HCT116 (cell line): ENCODE measurements around the gene PDE4A. TPM values are rescaled to one million over a fixed set of nuclear protein-coding genes. Genes with fewer than 3 reads are reported as not detected.

Experiments
- ATAC-seq: fragments of 200-7000 bp; cut with Tn5 transposase; 2 replicates; pipeline ENCODE4 v1.9.1; 2020; ENCODE audit warnings: mild to moderate bottlenecking, moderate library complexity
- BruUV-seq: library from RNA; stranded (reverse); fragments of 400-500 nt; replicated peaks from 2 replicates; lab custom pipeline; 2021; lab: Mats Ljungman, UMichigan
- CTCF ChIA-PET: fragments of 300-600 bp; sonication (Branson Sonifier 250); formaldehyde crosslinking; loops from one replicate; lab custom pipeline; 2021; ENCODE audit warnings: antibody characterized with exemption; lab: Charles Lee
- POLR2A ChIA-PET: fragments of 300-600, 350-600 bp; sonication (Branson Sonifier 250); formaldehyde crosslinking; loops from one replicate; lab custom pipeline; 2021; ENCODE audit warnings: antibody characterized with exemption; lab: Charles Lee
- RAD21 ChIA-PET, 2 experiments: fragments of 300-600 bp; sonication (Branson Sonifier 250); formaldehyde crosslinking; loops; one replicate each; lab custom pipeline; 2023; ENCODE audit warnings: low total read pairs in 2 of 2; ENCODE audit not compliant: uncharacterized antibody in 2 of 2, unreplicated experiment in 2 of 2, low non-redundant PET in 1 of 2; lab: Charles Lee
- DNase-seq: peaks from one replicate; pipeline ENCODE4 v3.0.0-alpha.2; 2010; ENCODE audit warnings: low read depth, low spot score
- H2AFZ ChIP-seq: fragments of 200-600 bp; shearing (Covaris generic), sonication (generic); 2 replicates; pipeline ENCODE4 v1.6.1; 2017; ENCODE audit warnings: low read depth, mixed run types, mixed read lengths, antibody characterized with exemption, low read length; ENCODE audit not compliant: poor library complexity, severe bottlenecking
- H3K27ac ChIP-seq: 2 replicates; pipeline ENCODE4 v1.5.1; 2012; ENCODE audit warnings: low read depth, low read length
- H3K27me3 ChIP-seq: fragments of 200-600 bp; sonication (generic); 2 replicates; pipeline ENCODE4 v1.6.1; 2016; ENCODE audit warnings: mixed run types, low read length, mixed read lengths; ENCODE audit not compliant: insufficient read depth
- H3K36me3 ChIP-seq, 2 experiments: fragments of 200-500 bp in 1 of 2; fragments of 200-600 bp in 1 of 2; sonication (Bioruptor generic) in 1 of 2; sonication (generic) in 1 of 2; 2 replicates each; pipeline versions ENCODE4 v1.5.1 to v1.6.1; 2014 to 2016; ENCODE audit warnings: low read length in 2 of 2, inconsistent platforms in 1 of 2, mixed read lengths in 1 of 2, mixed run types in 1 of 2; ENCODE audit not compliant: insufficient read depth in 2 of 2, control insufficient read depth in 1 of 2
- H3K4me1 ChIP-seq, 2 experiments: fragments of 200-600 bp in 1 of 2; sonication (generic) in 1 of 2; 2 replicates each; pipeline versions ENCODE4 v1.5.1 to v1.6.1; 2012 to 2017; ENCODE audit warnings: low read length in 2 of 2, inconsistent platforms in 1 of 2, mild to moderate bottlenecking in 1 of 2, mixed read lengths in 1 of 2, mixed run types in 1 of 2, moderate library complexity in 1 of 2; ENCODE audit not compliant: insufficient read depth in 2 of 2, control insufficient read depth in 1 of 2
- H3K4me2 ChIP-seq: fragments of 200-600 bp; sonication (generic); 2 replicates; pipeline ENCODE4 v1.6.1; 2017; ENCODE audit warnings: mixed run types, low read length, mixed read lengths
- H3K4me3 ChIP-seq, 2 experiments: fragments of 200-600 bp in 1 of 2; sonication (generic) in 1 of 2; replicated peaks in 1 of 2; 2 replicates each; pipeline ENCODE4 v1.5.1; 2011 to 2016; ENCODE audit warnings: low read length in 2 of 2, control low read depth in 1 of 2, low read depth in 1 of 2, mild to moderate bottlenecking in 1 of 2, mixed read lengths in 1 of 2, mixed run types in 1 of 2
- H3K79me2 ChIP-seq: fragments of 200-600 bp; sonication (generic); 2 replicates; pipeline ENCODE4 v1.6.1; 2017; ENCODE audit warnings: mild to moderate bottlenecking, mixed run types, low read length, moderate library complexity, mixed read lengths; ENCODE audit not compliant: insufficient read depth
- H3K9ac ChIP-seq: fragments of 200-600 bp; sonication (generic); 2 replicates; pipeline ENCODE4 v1.6.1; 2016; ENCODE audit warnings: low read length, mixed read lengths
- H3K9me2 ChIP-seq: fragments of 200-600 bp; sonication (generic), shearing (Covaris generic); 2 replicates; pipeline ENCODE4 v1.6.1; 2017; ENCODE audit warnings: mixed run types, mild to moderate bottlenecking, moderate library complexity; ENCODE audit not compliant: insufficient read depth
- H3K9me3 ChIP-seq, 2 experiments: fragments of 200-500 bp in 1 of 2; fragments of 200-600 bp in 1 of 2; sonication (Bioruptor generic) in 1 of 2; sonication (generic) in 1 of 2; 2 replicates each; pipeline ENCODE4 v1.6.1; 2014 to 2017; ENCODE audit warnings: low read length in 2 of 2, mixed read lengths in 2 of 2, inconsistent platforms in 1 of 2, low read depth in 1 of 2, mild to moderate bottlenecking in 1 of 2, mixed run types in 1 of 2, moderate library complexity in 1 of 2; ENCODE audit not compliant: control insufficient read depth in 1 of 2, insufficient read depth in 1 of 2
- H4K20me1 ChIP-seq: fragments of 200-600 bp; sonication (generic), shearing (Covaris generic); 2 replicates; pipeline ENCODE4 v1.6.1; 2017; ENCODE audit warnings: mixed run types, mild to moderate bottlenecking, moderate library complexity; ENCODE audit not compliant: insufficient read depth
- ATF3 ChIP-seq: IDR thresholded peaks from 2 replicates; pipeline ENCODE4 v1.6.1; 2012
- CBX3 ChIP-seq: IDR thresholded peaks from 2 replicates; pipeline ENCODE4 v1.6.1; 2012; ENCODE audit warnings: low read depth
- CEBPB ChIP-seq: IDR thresholded peaks from 2 replicates; pipeline ENCODE4 v1.6.1; 2012; ENCODE audit warnings: low read depth
- EGR1 ChIP-seq: IDR thresholded peaks from 2 replicates; pipeline ENCODE4 v1.6.1; 2012; ENCODE audit warnings: low read depth
- ELF1 ChIP-seq: IDR thresholded peaks from 2 replicates; pipeline ENCODE4 v1.6.1; 2012; ENCODE audit warnings: low read depth, borderline replicate concordance
- EZH2 ChIP-seq: fragments of 200-600 bp; sonication (generic); IDR thresholded peaks from 2 replicates; pipeline ENCODE4 v1.6.1; 2017; ENCODE audit warnings: antibody characterized with exemption, mixed run types
- EZH2phosphoT487 ChIP-seq: fragments of 200-600 bp; IDR thresholded peaks from 2 replicates; pipeline ENCODE4 v1.6.1; 2018; ENCODE audit warnings: antibody characterized with exemption, borderline replicate concordance
- FOSL1 ChIP-seq: IDR thresholded peaks from 2 replicates; pipeline ENCODE4 v1.6.1; 2012; ENCODE audit warnings: low read depth
- JUND ChIP-seq: IDR thresholded peaks from 2 replicates; pipeline ENCODE4 v1.6.1; 2012
- MAX ChIP-seq: IDR thresholded peaks from 2 replicates; pipeline ENCODE4 v1.6.1; 2012
- REST ChIP-seq: IDR thresholded peaks from 2 replicates; pipeline ENCODE4 v1.6.1; 2012; ENCODE audit warnings: low read depth
- SIN3A ChIP-seq: IDR thresholded peaks from 2 replicates; pipeline ENCODE4 v1.6.1; 2012; ENCODE audit warnings: low read depth
- SP1 ChIP-seq: IDR thresholded peaks from 2 replicates; pipeline ENCODE4 v1.6.1; 2012; ENCODE audit warnings: low read depth
- SRF ChIP-seq: IDR thresholded peaks from 2 replicates; pipeline ENCODE4 v1.6.1; 2012; ENCODE audit warnings: low read depth
- YY1 ChIP-seq: IDR thresholded peaks from 2 replicates; pipeline ENCODE4 v1.6.1; 2011; ENCODE audit warnings: low read length, low read depth, moderate library complexity, mild to moderate bottlenecking; ENCODE audit not compliant: insufficient replicate concordance; ENCODE audit errors: extremely low read depth
- ZNF274 ChIP-seq: fragments of 200-500 bp; sonication (Bioruptor generic); IDR thresholded peaks from 2 replicates; pipeline ENCODE4 v1.6.1; 2014; ENCODE audit warnings: mild to moderate bottlenecking, low read depth, low read length, inconsistent platforms
- intact Hi-C: fragments of 100-400 bp; cut with micrococcal nuclease; formaldehyde crosslinking; loops from 2 replicates; pipeline ENCODE4 v1.10.0; 2022
- total RNA-seq: library from RNA; stranded (reverse); gene quantifications from one replicate; pipeline ENCODE4 v1.2.1, GENCODE V29; 2021; ENCODE audit not compliant: unreplicated experiment

The PDE4A gene
- total RNA-seq, 1 experiment from 2014 or later, result 33.7 TPM

- Histone ChIP-seq H3K79me2 (peaks cover 50% of the 10 kb centered on the region), H3K9ac (no peak overlapping the region), H3K9me3 (no peaks in the 10 kb centered on the region), H3K9me2 (no peaks in the 10 kb centered on the region), H2AFZ (no peak overlapping the region), H3K4me3 (no peak overlapping the region), H4K20me1 (no peaks in the 10 kb centered on the region), H3K4me1 (peaks cover 0 to 2% of the 10 kb centered on the region in 2 experiments; a peak in 2 of 4 replicates), H3K27me3 (no peaks in the 10 kb centered on the region), H3K36me3 (no peaks in the 10 kb centered on the region; a peak in 1 of 4 replicates), H3K4me2 (no peak overlapping the region), H3K27ac (no peak overlapping the region)
- ChIA-PET RAD21 (no interaction called here), CTCF (no interaction called here), POLR2A (no interaction called here)
- no peak for ATAC-seq
- TF ChIP-seq FOSL1 (no peak), ATF3 (no peak), EZH2 (no peak), YY1 (no peak), SRF (no peak), EZH2phosphoT487 (no peak), SIN3A (no peak), ZNF274 (no peak), CEBPB (no peak), CBX3 (no peak), JUND (no peak), EGR1 (no peak), MAX (no peak), SP1 (no peak), ELF1 (no peak), REST (no peak)
- no peak for DNase-seq
- BruUV-seq, result no TSS peak
- intact Hi-C loops, result no loop called here
These were observed 19.2 kb downstream of the PDE4A start for GRCh38 chr19:10439588-10439987.
